OCI-LY7 (cell line): ENCODE measurements around the gene GGA1. TPM values are rescaled to one million over a fixed set of nuclear protein-coding genes. Genes with fewer than 3 reads are reported as not detected.

Source experiments
- BruUV-seq: library from RNA; stranded (reverse); fragments of 400-500 nt; replicated peaks from 2 replicates; lab custom pipeline; 2021; lab: Mats Ljungman, UMichigan
- CTCF ChIA-PET: fragments of 300-600 bp; sonication (Branson Sonifier 250); formaldehyde crosslinking; loops from one replicate; lab custom pipeline; 2022; ENCODE audit warnings: antibody characterized with exemption; ENCODE audit not compliant: unreplicated experiment; lab: Charles Lee
- POLR2A ChIA-PET: fragments of 300-600 bp; sonication (Branson Sonifier 250); formaldehyde crosslinking; loops from one replicate; lab custom pipeline; 2022; ENCODE audit warnings: antibody characterized with exemption; lab: Charles Lee
- DNase-seq: peaks from one replicate; pipeline ENCODE4 v3.0.0-alpha.2; 2015; ENCODE audit warnings: low spot score
- H2AFZ ChIP-seq: fragments of 200-600 bp; sonication (generic), shearing (Covaris generic); 2 replicates; pipeline ENCODE4 v1.6.1; 2014; ENCODE audit warnings: mild to moderate bottlenecking, antibody characterized with exemption, low read length, moderate library complexity
- H3K27ac ChIP-seq: fragments of 200-600 bp; sonication (generic); 2 replicates; pipeline ENCODE4 v1.5.1; 2014; ENCODE audit warnings: mixed run types, low read depth, mild to moderate bottlenecking, moderate library complexity, low read length, inconsistent platforms; ENCODE audit not compliant: poor library complexity, severe bottlenecking
- H3K36me3 ChIP-seq: fragments of 200-600 bp; sonication (generic); 2 replicates; pipeline ENCODE4 v1.6.1; 2014; ENCODE audit warnings: mild to moderate bottlenecking, antibody characterized with exemption, low read length, moderate library complexity, mixed read lengths; ENCODE audit not compliant: insufficient read depth
- H3K4me1 ChIP-seq: fragments of 200-600 bp; sonication (generic); 2 replicates; pipeline ENCODE4 v1.5.1; 2014; ENCODE audit warnings: mild to moderate bottlenecking, low read length; ENCODE audit not compliant: insufficient read depth, poor library complexity, severe bottlenecking
- H3K4me2 ChIP-seq: fragments of 200-600 bp; sonication (generic); 2 replicates; pipeline ENCODE4 v1.6.1; 2014; ENCODE audit warnings: mild to moderate bottlenecking, low read length
- H3K4me3 ChIP-seq: fragments of 200-600 bp; sonication (generic); 2 replicates; pipeline ENCODE4 v1.5.1; 2014; ENCODE audit warnings: mild to moderate bottlenecking, low read depth, low read length; ENCODE audit not compliant: poor library complexity, severe bottlenecking
- H3K79me2 ChIP-seq: fragments of 200-600 bp; sonication (generic); 2 replicates; pipeline ENCODE4 v1.6.1; 2016; ENCODE audit warnings: low read depth, mild to moderate bottlenecking, low read length, moderate library complexity, mixed read lengths; ENCODE audit not compliant: insufficient read depth
- H3K9me2 ChIP-seq: fragments of 200-600 bp; sonication (generic); 2 replicates; pipeline ENCODE4 v1.6.1; 2016; ENCODE audit warnings: mild to moderate bottlenecking, low read length, mixed read lengths; ENCODE audit not compliant: insufficient read depth
- H3K9me3 ChIP-seq: fragments of 200-600 bp; sonication (generic); 2 replicates; pipeline ENCODE4 v1.6.1; 2014; ENCODE audit warnings: mild to moderate bottlenecking, mixed run types, low read length, mixed read lengths
- H4K20me1 ChIP-seq: fragments of 200-600 bp; sonication (generic); 2 replicates; pipeline ENCODE4 v1.6.1; 2014; ENCODE audit warnings: mild to moderate bottlenecking, antibody characterized with exemption, low read length, moderate library complexity, mixed read lengths; ENCODE audit not compliant: insufficient read depth
- CTCF ChIP-seq: fragments of 200-600 bp; sonication (generic); conservative IDR thresholded peaks from 2 replicates; pipeline ENCODE4 v1.5.1; 2014; ENCODE audit warnings: mild to moderate bottlenecking, antibody characterized with exemption, low read length, moderate library complexity, mixed read lengths
- EZH2phosphoT487 ChIP-seq: fragments of 200-600 bp; sonication (generic); IDR thresholded peaks from 2 replicates; pipeline ENCODE4 v1.6.1; 2018; ENCODE audit warnings: low read depth, borderline replicate concordance, mild to moderate bottlenecking, mixed run types, antibody characterized with exemption, low read length, moderate library complexity, mixed read lengths
- intact Hi-C: fragments of 100-400 bp; cut with micrococcal nuclease; formaldehyde crosslinking; loops from one replicate; pipeline ENCODE4 v1.10.0; 2022; ENCODE audit not compliant: unreplicated experiment
- total RNA-seq, 2 experiments: library from RNA; depleted of rRNA in 1 of 2; stranded (reverse); fragments of >200 nt in 1 of 2; shearing (Covaris generic) in 1 of 2; gene quantifications; 2 replicates each; pipeline ENCODE4 v1.2.3, GENCODE V29; 2014 to 2022

GGA1 gene
- total RNA-seq, 2 experiments from 2014 or later = 127 to 172 TPM

GRCh38 chr22:37663521-37664140 is 55.0 kb downstream of the GGA1 start:
- DNase-seq = no peak
- TF ChIP-seq EZH2phosphoT487 = no peak
- TF ChIP-seq CTCF = no peak
- peaks cover 75% of the 10 kb centered on the region for H3K36me3 ChIP-seq
- intact Hi-C loops = no loop called here
- H3K79me2 ChIP-seq = peaks cover 61% of the 10 kb centered on the region
- H3K4me2 ChIP-seq = no peak overlapping the region
- H2AFZ ChIP-seq = no peak overlapping the region
- H3K4me1 ChIP-seq = peaks cover 25% of the 10 kb centered on the region
- BruUV-seq = no TSS peak
- CTCF ChIA-PET = interaction anchor here (1.2 kb wide), 1 partner anchor 21 kb away, joined by 3 read pairs; no protein-coding TSS in a partner anchor
- no peak overlapping the region for H3K4me3 ChIP-seq
- H3K9me3 ChIP-seq = no peaks in the 10 kb centered on the region
- POLR2A ChIA-PET = no interaction called here
- H3K9me2 ChIP-seq = no peaks in the 10 kb centered on the region
- no peak overlapping the region for H3K27ac ChIP-seq
- peaks cover 20% of the 10 kb centered on the region for H4K20me1 ChIP-seq

DNA sequence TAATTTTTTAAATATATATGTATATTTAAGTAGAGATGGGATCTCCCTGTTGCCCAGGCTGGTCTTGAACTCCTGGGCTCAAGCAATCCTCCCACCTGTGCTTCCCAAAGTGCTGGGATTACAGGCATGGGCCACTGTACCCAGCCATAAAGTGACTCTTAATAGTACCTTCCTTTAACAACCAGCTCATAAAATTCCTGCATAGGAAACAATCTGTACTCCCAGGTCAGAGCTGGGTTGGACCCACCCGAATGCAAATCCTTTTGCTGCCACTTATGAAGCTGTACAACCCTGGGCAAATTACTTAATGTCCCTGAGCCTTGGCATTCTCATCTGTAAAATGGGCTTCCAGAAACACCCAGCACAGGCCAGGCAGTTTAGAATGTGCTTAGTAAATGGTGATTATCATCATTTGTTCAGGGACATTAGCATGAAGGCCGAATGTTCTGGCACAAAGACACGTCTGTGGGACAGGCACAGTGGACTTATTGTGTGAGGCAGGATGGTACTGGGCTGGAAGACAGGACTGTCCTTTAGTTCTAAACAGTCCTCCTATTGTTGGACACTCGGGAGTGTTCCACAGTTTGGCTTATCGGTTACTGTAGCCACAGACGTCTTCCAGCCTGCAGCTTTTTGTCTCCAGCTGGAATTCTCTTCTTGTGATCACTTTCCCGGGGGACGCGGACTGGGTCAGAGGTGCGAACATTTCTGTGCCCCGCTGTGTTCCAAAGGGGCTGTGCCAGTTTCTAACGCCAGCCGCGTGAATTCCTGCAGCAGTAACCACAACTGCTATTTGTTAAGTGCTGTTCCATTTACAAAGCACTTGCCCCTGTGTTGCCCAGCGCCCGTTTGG is 55.8 kb downstream of the GGA1 start:
- H3K36me3 ChIP-seq = peaks cover 76% of the 10 kb centered on the region
- H3K9me3 ChIP-seq = no peaks in the 10 kb centered on the region
- H3K4me1 ChIP-seq = peaks cover 25% of the 10 kb centered on the region
- no peak overlapping the region for H3K4me2 ChIP-seq
- peaks cover 19% of the 10 kb centered on the region for H4K20me1 ChIP-seq
- TF ChIP-seq CTCF = no peak
- TF ChIP-seq EZH2phosphoT487 = no peak
- ChIA-PET CTCF (interaction anchor here (1.2 kb wide), 1 partner anchor 22 kb away, joined by 3 read pairs; no protein-coding TSS in a partner anchor), POLR2A (no interaction called here)
- no TSS peak for BruUV-seq
- H3K79me2 ChIP-seq = peaks cover 57% of the 10 kb centered on the region
- no peak overlapping the region for H2AFZ ChIP-seq
- DNase-seq = no peak
- no peak overlapping the region for H3K4me3 ChIP-seq
- intact Hi-C loops = no loop called here
- no peak overlapping the region for H3K27ac ChIP-seq
- no peaks in the 10 kb centered on the region for H3K9me2 ChIP-seq
